SK-N-SH (cell line): ENCODE measurements around the gene SMG1. TPM values are rescaled to one million over a fixed set of nuclear protein-coding genes. Genes with fewer than 3 reads are reported as not detected.

ENCODE experiments used
- CTCF ChIA-PET: fragments of 300-600, 350-600 bp; formaldehyde crosslinking; extraction: SDS; loops from one replicate; lab custom pipeline; 2021; lab: Yijun Ruan, JAX
- POLR2A ChIA-PET: fragments of 350-600 bp; sonication (Branson Sonifier 250); formaldehyde crosslinking; extraction: SDS; loops from one replicate; lab custom pipeline; 2020; ENCODE audit warnings: antibody characterized with exemption, inconsistent platforms; lab: Yijun Ruan, JAX
- DNase-seq: peaks from one replicate; pipeline ENCODE4 v3.0.0; 2012
- H2AFZ ChIP-seq: fragments of 200-600 bp; sonication (generic); 2 replicates; pipeline ENCODE4 v1.8.1; 2016; ENCODE audit warnings: antibody characterized with exemption, mild to moderate bottlenecking, low read depth
- H3F3A ChIP-seq: fragments of 200-600 bp; sonication (generic); replicated peaks from 2 replicates; pipeline ENCODE3; 2016; ENCODE audit warnings: antibody characterized with exemption, mild to moderate bottlenecking; ENCODE audit not compliant: insufficient read depth
- H3K27ac ChIP-seq, 2 experiments: fragments of 200-500 bp in 1 of 2; fragments of 200-600 bp in 1 of 2; sonication (Bioruptor generic) in 1 of 2; sonication (generic), shearing (Covaris generic) in 1 of 2; 2 replicates each; pipeline versions ENCODE4 v1.5.1 to v1.6.1; 2014 to 2016; ENCODE audit warnings: low read depth in 2 of 2, inconsistent platforms in 1 of 2, low read length in 1 of 2, mild to moderate bottlenecking in 1 of 2, mixed read lengths in 1 of 2
- H3K27me3 ChIP-seq: fragments of 200-600 bp; sonication (generic), shearing (Covaris generic); 2 replicates; pipeline ENCODE4 v1.6.1; 2016; ENCODE audit warnings: mixed run types; ENCODE audit not compliant: insufficient read depth
- H3K36me3 ChIP-seq, 2 experiments: fragments of 200-500 bp in 1 of 2; fragments of 200-600 bp in 1 of 2; sonication (Bioruptor generic) in 1 of 2; sonication (generic) in 1 of 2; replicated peaks in 1 of 2; 2 replicates each; pipeline versions ENCODE3 to v1.5.1; 2014 to 2016; ENCODE audit warnings: low read length in 1 of 2, mild to moderate bottlenecking in 1 of 2; ENCODE audit not compliant: insufficient read depth in 2 of 2, control insufficient read depth in 1 of 2
- H3K4me1 ChIP-seq, 2 experiments: fragments of 200-500 bp in 1 of 2; fragments of 200-600 bp in 1 of 2; sonication (Bioruptor generic) in 1 of 2; sonication (generic), shearing (Covaris generic) in 1 of 2; 2 replicates each; pipeline versions ENCODE4 v1.5.1 to v1.6.1; 2014 to 2016; ENCODE audit warnings: low read depth in 1 of 2, low read length in 1 of 2, mixed run types in 1 of 2; ENCODE audit not compliant: insufficient read depth in 2 of 2, control insufficient read depth in 1 of 2
- H3K4me2 ChIP-seq: fragments of 200-600 bp; sonication (generic), shearing (Covaris generic); 2 replicates; pipeline ENCODE4 v1.6.1; 2017; ENCODE audit warnings: mixed run types
- H3K4me3 ChIP-seq, 2 experiments: fragments of 200-500 bp in 1 of 2; fragments of 200-600 bp in 1 of 2; sonication (Bioruptor generic) in 1 of 2; sonication (generic), shearing (Covaris generic) in 1 of 2; 2 replicates each; pipeline versions ENCODE4 v1.5.1 to v1.8.1; 2014 to 2016; ENCODE audit warnings: low read depth in 2 of 2, inconsistent platforms in 1 of 2, low read length in 1 of 2, mild to moderate bottlenecking in 1 of 2, mixed read lengths in 1 of 2, moderate library complexity in 1 of 2
- H3K79me2 ChIP-seq: fragments of 200-600 bp; sonication (generic); 2 replicates; pipeline ENCODE4 v1.8.1; 2017; ENCODE audit warnings: mild to moderate bottlenecking; ENCODE audit not compliant: insufficient read depth
- H3K9ac ChIP-seq: fragments of 200-600 bp; sonication (generic); 2 replicates; pipeline ENCODE4 v1.6.1; 2017; ENCODE audit warnings: mixed run types
- H3K9me2 ChIP-seq: fragments of 200-600 bp; sonication (generic); 2 replicates; pipeline ENCODE4 v1.6.1; 2017; ENCODE audit warnings: mixed run types
- H3K9me3 ChIP-seq: fragments of 200-600 bp; sonication (generic); 2 replicates; pipeline ENCODE4 v1.6.1; 2017; ENCODE audit warnings: mixed run types, mild to moderate bottlenecking, moderate library complexity
- H4K20me1 ChIP-seq: fragments of 200-600 bp; sonication (generic); 2 replicates; pipeline ENCODE4 v1.6.1; 2017; ENCODE audit warnings: mild to moderate bottlenecking, mixed run types; ENCODE audit not compliant: insufficient read depth
- CHD2 ChIP-seq: fragments of 150-350 bp; IDR thresholded peaks from 2 replicates; pipeline ENCODE4 v1.6.1; 2018; ENCODE audit warnings: low read length; ENCODE audit not compliant: partially characterized antibody
- ELF1 ChIP-seq: IDR thresholded peaks from 2 replicates; pipeline ENCODE4 v1.4.0; 2012
- EP300 ChIP-seq, 2 experiments: IDR thresholded peaks; 2 replicates each; pipeline versions ENCODE4 v1.4.0 to v1.6.1; 2012; ENCODE audit warnings: borderline replicate concordance in 1 of 2, low read depth in 1 of 2, low read length in 1 of 2
- EZH2phosphoT487 ChIP-seq: fragments of 200-600 bp; sonication (generic); IDR thresholded peaks from 2 replicates; pipeline ENCODE4 v1.6.1; 2017; ENCODE audit warnings: low read depth, mixed run types, mild to moderate bottlenecking, antibody characterized with exemption, moderate library complexity, borderline replicate concordance
- GABPA ChIP-seq: IDR thresholded peaks from 2 replicates; pipeline ENCODE4 v1.4.0; 2012; ENCODE audit warnings: low read depth, mild to moderate bottlenecking
- MEF2A ChIP-seq: IDR thresholded peaks from 2 replicates; pipeline ENCODE4 v1.4.0; 2012; ENCODE audit warnings: low read depth, borderline replicate concordance
- MXI1 ChIP-seq: IDR thresholded peaks from 2 replicates; pipeline ENCODE4 v1.6.1; 2012; ENCODE audit warnings: mild to moderate bottlenecking, low read depth, low read length, improper control_type of control experiment
- NFIC ChIP-seq: IDR thresholded peaks from 2 replicates; pipeline ENCODE4 v1.4.0; 2012; ENCODE audit warnings: borderline replicate concordance
- NRF1 ChIP-seq: IDR thresholded peaks from 2 replicates; pipeline ENCODE4 v1.6.1; 2012; ENCODE audit warnings: low read depth, mild to moderate bottlenecking, low read length
- RFX5 ChIP-seq: IDR thresholded peaks from 2 replicates; pipeline ENCODE4 v1.6.1; 2012; ENCODE audit warnings: mild to moderate bottlenecking, improper control_type of control experiment, low read length
- RXRA ChIP-seq: IDR thresholded peaks from 2 replicates; pipeline ENCODE4 v1.4.0; 2012; ENCODE audit warnings: low read depth, mild to moderate bottlenecking, borderline replicate concordance
- SIN3A ChIP-seq: IDR thresholded peaks from 2 replicates; pipeline ENCODE4 v1.6.1; 2012; ENCODE audit warnings: low read depth, mild to moderate bottlenecking, low read length, moderate library complexity, borderline replicate concordance
- SMC3 ChIP-seq: IDR thresholded peaks from 2 replicates; pipeline ENCODE4 v1.6.1; 2012; ENCODE audit warnings: low read depth, low read length, improper control_type of control experiment
- TAF1 ChIP-seq: IDR thresholded peaks from 2 replicates; pipeline ENCODE4 v1.6.1; 2012; ENCODE audit warnings: low read depth, mild to moderate bottlenecking, low read length, moderate library complexity, borderline replicate concordance
- WGBS: methylation state at CpG from one replicate; pipeline ENCODE4 v1.1.6; 2017; ENCODE audit warnings: low lambda C conversion rate; 5-methylcytosine and 5-hydroxymethylcytosine counted together
- polyA plus RNA-seq, 3 experiments: library from polyadenylated mRNA; depleted of rRNA; stranded (reverse); fragments of >200 nt; gene quantifications; 2 replicates each; pipeline ENCODE4 v1.2.3, GENCODE V29; 2012
- TF ChIP-seq, protein P1 (sequence below): IDR thresholded peaks from 2 replicates; pipeline ENCODE4; 2012

Gene SMG1
- polyA plus RNA-seq, 1 of the 3 experiments (the other 2 are of a cell fraction): 11.2 TPM

DNA sequence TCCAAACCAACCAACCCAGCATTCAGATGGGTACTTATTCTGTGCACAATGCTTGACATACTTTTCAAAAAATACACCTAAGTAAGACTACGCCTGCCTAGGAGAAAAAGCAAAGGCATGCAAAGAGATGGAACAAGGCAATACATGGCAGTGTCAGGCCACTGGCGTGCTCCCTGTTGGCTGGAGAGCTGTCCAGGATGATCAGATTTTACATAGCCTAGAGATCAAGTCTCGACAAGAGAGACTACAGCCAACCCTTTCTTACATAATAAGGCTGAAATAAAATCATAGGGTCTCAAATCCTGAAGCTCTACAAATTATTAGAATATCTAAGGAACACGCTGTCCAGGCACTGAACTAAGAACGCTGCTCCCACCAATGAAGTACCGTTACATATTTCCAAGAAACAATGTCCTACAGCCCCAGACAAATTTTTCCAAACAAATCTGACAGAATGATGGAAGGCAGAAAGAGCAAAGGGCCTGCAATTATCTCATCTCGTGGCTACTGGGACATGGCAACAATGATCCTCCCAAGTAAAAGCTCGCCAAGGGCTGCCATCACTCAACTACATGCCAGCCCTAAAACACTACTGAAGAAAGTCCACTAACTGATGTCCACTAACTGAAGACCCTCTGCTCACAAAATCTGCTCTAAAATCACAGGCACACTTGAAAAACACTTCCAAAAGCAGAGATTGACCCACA lies 141.1 kb downstream of the SMG1 start (continued):
- TF ChIP-seq, protein P1, sequence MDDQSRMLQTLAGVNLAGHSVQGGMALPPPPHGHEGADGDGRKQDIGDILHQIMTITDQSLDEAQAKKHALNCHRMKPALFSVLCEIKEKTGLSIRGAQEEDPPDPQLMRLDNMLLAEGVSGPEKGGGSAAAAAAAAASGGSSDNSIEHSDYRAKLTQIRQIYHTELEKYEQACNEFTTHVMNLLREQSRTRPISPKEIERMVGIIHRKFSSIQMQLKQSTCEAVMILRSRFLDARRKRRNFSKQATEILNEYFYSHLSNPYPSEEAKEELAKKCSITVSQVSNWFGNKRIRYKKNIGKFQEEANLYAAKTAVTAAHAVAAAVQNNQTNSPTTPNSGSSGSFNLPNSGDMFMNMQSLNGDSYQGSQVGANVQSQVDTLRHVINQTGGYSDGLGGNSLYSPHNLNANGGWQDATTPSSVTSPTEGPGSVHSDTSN: no peak
- TF ChIP-seq NFIC (no peak), SMC3 (no peak), GABPA (no peak)

GRCh38 chr16:18783430-18784341 lies 142.5 kb downstream of the SMG1 start:
- Histone ChIP-seq H3K9ac (no peak overlapping the region), H3K4me3 (no peak overlapping the region), H3K9me2 (no peaks in the 10 kb centered on the region), H3K36me3 (peaks cover 54 to 62% of the 10 kb centered on the region in 2 experiments), H3K4me2 (no peak overlapping the region), H3K4me1 (peaks cover 16 to 17% of the 10 kb centered on the region in 2 experiments), H3F3A (peaks cover 27% of the 10 kb centered on the region), H3K27me3 (no peaks in the 10 kb centered on the region), H3K79me2 (peaks cover 65% of the 10 kb centered on the region), H4K20me1 (peaks cover 70% of the 10 kb centered on the region), H3K9me3 (no peaks in the 10 kb centered on the region), H2AFZ (no peak overlapping the region), H3K27ac (no peak overlapping the region)
- no peak for DNase-seq
- CTCF ChIA-PET: interaction anchor here (0.7 to 1.0 kb wide), 2 partner anchors 18 to 181 kb away, joined by 3 read pairs; no protein-coding TSS in a partner anchor
- POLR2A ChIA-PET: interaction anchor here (0.6 kb wide), 1 partner anchor 324 kb away, joined by 3 read pairs; no protein-coding TSS in a partner anchor
- TF ChIP-seq MEF2A (no peak), ELF1 (no peak)
- 90% methylated on average over 16 of the region's 17 CpGs for WGBS

GRCh38 chr16:18782697-18783429 lies 143.3 kb downstream of the SMG1 start:
- Histone ChIP-seq H3F3A (peaks cover 27% of the 10 kb centered on the region), H3K4me1 (peaks cover 12% of the 10 kb centered on the region in 2 experiments), H3K4me3 (no peak overlapping the region), H2AFZ (no peak overlapping the region), H3K9me2 (no peaks in the 10 kb centered on the region), H3K9ac (no peak overlapping the region), H3K36me3 (peaks cover 46 to 54% of the 10 kb centered on the region in 2 experiments), H3K9me3 (no peaks in the 10 kb centered on the region), H3K4me2 (no peak overlapping the region), H3K79me2 (peaks cover 57% of the 10 kb centered on the region), H3K27me3 (no peaks in the 10 kb centered on the region), H3K27ac (no peak overlapping the region), H4K20me1 (peaks cover 62% of the 10 kb centered on the region)
- ChIA-PET POLR2A (no interaction called here), CTCF (interaction anchor here (0.7 kb wide), 1 partner anchor 182 kb away, joined by 3 read pairs; no protein-coding TSS in a partner anchor)
- 90% methylated on average over 8 of the region's 8 CpGs for WGBS
- DNase-seq: no peak
- no peak for TF ChIP-seq EZH2phosphoT487
- no peak for TF ChIP-seq MXI1
- no peak for TF ChIP-seq SIN3A
- no peak for TF ChIP-seq NRF1
- TF ChIP-seq, protein P1: no peak
- no peak for TF ChIP-seq EP300 (IDR thresholded peaks at IDR 0.05; ENCODE audit: borderline replicate concordance in 1 of 2, low read depth in 1 of 2, low read length in 1 of 2)
- TF ChIP-seq CHD2: no peak
- TF ChIP-seq RFX5: no peak
- no peak for TF ChIP-seq TAF1
- no peak for TF ChIP-seq MEF2A
- TF ChIP-seq RXRA: no peak
